ENCODE results near the gene MRPL40. TPM values are rescaled to one million over a fixed set of nuclear protein-coding genes. Genes with fewer than 3 reads are reported as not detected.

Gene MRPL40
- total RNA-seq, 2 experiments from 2014 or later, result 10.7 to 11.3 TPM

- no peaks in the 10 kb centered on the region for H3K4me1 ChIP-seq (ENCODE audit: insufficient read depth, low read length)
- no peaks in the 10 kb centered on the region for H3K27me3 ChIP-seq (ENCODE audit: control insufficient read depth in 1 of 2, insufficient read depth in 2 of 2, low read length in 2 of 2)
- H3K27ac Mint-ChIP-seq, result no peak overlapping the region
- H3K9me3 ChIP-seq (ENCODE audit: control insufficient read depth in 1 of 2, insufficient read depth in 1 of 2, low read length in 2 of 2), result no peaks in the 10 kb centered on the region
- ChIA-PET CTCF (no interaction called here), POLR2A (no interaction called here)
- ATAC-seq (ENCODE audit: poor library complexity) (no peak), DNase-seq (no peak)
- H3K36me3 ChIP-seq (ENCODE audit: insufficient read depth, low read length), result peaks cover 72% of the 10 kb centered on the region
- peaks cover 84% of the 10 kb centered on the region for H3K36me3 Mint-ChIP-seq (ENCODE audit: low read depth)
- H3K9me3 Mint-ChIP-seq, result no peaks in the 10 kb centered on the region
- H3K27ac ChIP-seq (ENCODE audit: low read depth in 1 of 2, low read length in 2 of 2), result no peak overlapping the region
- intact Hi-C loops (cut with DNase I, micrococcal nuclease), result no loop called here
- TF ChIP-seq CTCF (IDR thresholded peaks at IDR 0.05), result no peak
- H3K27me3 Mint-ChIP-seq, result no peaks in the 10 kb centered on the region
- H3K4me1 Mint-ChIP-seq (ENCODE audit: low read depth), result no peaks in the 10 kb centered on the region
- H3K4me3 ChIP-seq (ENCODE audit: low read length), result no peak overlapping the region
- H3K4me3 Mint-ChIP-seq, result no peak overlapping the region
These were observed 23.4 kb downstream of the MRPL40 start for GRCh38 chr22:19455585-19456370.

- CTCF ChIA-PET, result no interaction called here
- peaks cover 83% of the 10 kb centered on the region for H3K36me3 Mint-ChIP-seq (ENCODE audit: low read depth)
- H3K36me3 ChIP-seq (ENCODE audit: insufficient read depth, low read length), result peaks cover 74% of the 10 kb centered on the region
- intact Hi-C loops (cut with DNase I, micrococcal nuclease), result no loop called here
- DNase-seq (no peak), ATAC-seq (ENCODE audit: poor library complexity) (no peak)
- no peaks in the 10 kb centered on the region for H3K27me3 ChIP-seq (ENCODE audit: control insufficient read depth in 1 of 2, insufficient read depth in 2 of 2, low read length in 2 of 2)
- no peak overlapping the region for H3K4me3 Mint-ChIP-seq
- no peaks in the 10 kb centered on the region for H3K27me3 Mint-ChIP-seq
- H3K4me1 ChIP-seq (ENCODE audit: insufficient read depth, low read length), result no peaks in the 10 kb centered on the region
- no peaks in the 10 kb centered on the region for H3K4me1 Mint-ChIP-seq (ENCODE audit: low read depth)
- POLR2A ChIA-PET, result no interaction called here
- no peak overlapping the region for H3K27ac Mint-ChIP-seq
- no peaks in the 10 kb centered on the region for H3K9me3 ChIP-seq (ENCODE audit: control insufficient read depth in 1 of 2, insufficient read depth in 1 of 2, low read length in 2 of 2)
- H3K27ac ChIP-seq (ENCODE audit: low read depth in 1 of 2, low read length in 2 of 2), result no peak overlapping the region
- no peak for TF ChIP-seq CTCF (IDR thresholded peaks at IDR 0.05)
- no peak overlapping the region for H3K4me3 ChIP-seq (ENCODE audit: low read length)
- no peaks in the 10 kb centered on the region for H3K9me3 Mint-ChIP-seq
These were observed 24.2 kb downstream of the MRPL40 start for GRCh38 chr22:19456541-19456940.

- Mint-ChIP-seq H3K4me3 (no peak overlapping the region), H3K27ac (no peak overlapping the region), H3K4me1 (ENCODE audit: low read depth) (no peaks in the 10 kb centered on the region), H3K9me3 (no peaks in the 10 kb centered on the region), H3K36me3 (ENCODE audit: low read depth) (peaks cover 76% of the 10 kb centered on the region), H3K27me3 (no peaks in the 10 kb centered on the region)
- Histone ChIP-seq H3K4me3 (ENCODE audit: low read length) (no peak overlapping the region), H3K36me3 (ENCODE audit: insufficient read depth, low read length) (peaks cover 70% of the 10 kb centered on the region), H3K27me3 (ENCODE audit: control insufficient read depth in 1 of 2, insufficient read depth in 2 of 2, low read length in 2 of 2) (no peaks in the 10 kb centered on the region), H3K27ac (ENCODE audit: low read depth in 1 of 2, low read length in 2 of 2) (no peak overlapping the region), H3K9me3 (ENCODE audit: control insufficient read depth in 1 of 2, insufficient read depth in 1 of 2, low read length in 2 of 2) (no peaks in the 10 kb centered on the region), H3K4me1 (ENCODE audit: insufficient read depth, low read length) (no peaks in the 10 kb centered on the region)
- no peak for TF ChIP-seq CTCF (IDR thresholded peaks at IDR 0.05)
- ATAC-seq (ENCODE audit: poor library complexity) (no peak), DNase-seq (no peak)
- ChIA-PET POLR2A (interaction anchor here (0.6 kb wide), 1 partner anchor 283 kb away, joined by 3 read pairs; no protein-coding TSS in a partner anchor), CTCF (no interaction called here)
- intact Hi-C loops (cut with DNase I, micrococcal nuclease), result no loop called here
These were observed 25.6 kb downstream of the MRPL40 start for GRCh38 chr22:19457828-19458428.
